H1 (cell line): ENCODE data around the gene PPARGC1A.

Experiments used
- ASH2L ChIP-seq: fragments of 200-600, 300-600 bp; sonication (generic); IDR thresholded peaks from one replicate; pipeline ENCODE4 v1.7.1; 2017; ENCODE audit warnings: low read length
- CTCF ChIP-seq, 3 experiments: IDR thresholded peaks; 1 replicate in 2 of 3; 2 replicates in 1 of 3; pipeline versions ENCODE4 v1.5.1 to v1.6.1; 2011; ENCODE audit warnings: low read length in 3 of 3, mild to moderate bottlenecking in 3 of 3, inconsistent platforms in 2 of 3, low read depth in 1 of 3, moderate library complexity in 1 of 3; ENCODE audit not compliant: insufficient read depth in 1 of 3; ENCODE audit errors: control extremely low read depth in 1 of 3
- JUND ChIP-seq: IDR thresholded peaks from 2 replicates; pipeline ENCODE4 v1.6.1; 2011; ENCODE audit warnings: mild to moderate bottlenecking, improper control_type of control experiment, low read length
- KDM5A ChIP-seq: fragments of 200-600 bp; IDR thresholded peaks from 2 replicates; pipeline ENCODE4 v1.7.1; 2012; ENCODE audit warnings: mild to moderate bottlenecking, low read length, inconsistent platforms, mixed read lengths
- POLR2AphosphoS5 ChIP-seq: IDR thresholded peaks from 2 replicates; pipeline ENCODE4 v1.6.1; 2011; ENCODE audit warnings: low read depth, low read length
- SIN3A ChIP-seq, 2 experiments: IDR thresholded peaks in 1 of 2; conservative IDR thresholded peaks in 1 of 2; 2 replicates each; pipeline ENCODE4 v1.6.1; 2011 to 2012; ENCODE audit warnings: low read length in 2 of 2, improper control_type of control experiment in 1 of 2, low read depth in 1 of 2, mild to moderate bottlenecking in 1 of 2
- ZNF274 ChIP-seq: IDR thresholded peaks from 2 replicates; pipeline ENCODE4 v1.7.0; 2012; ENCODE audit warnings: low read length, borderline replicate concordance; ENCODE audit errors: extremely low read depth

GRCh38 chr4:23900636-23901035 is 10.8 kb upstream of the PPARGC1A start:
- TF ChIP-seq JUND, result no peak
- no peak for TF ChIP-seq CTCF (IDR thresholded peaks at IDR 0.05; ENCODE audit: control extremely low read depth in 1 of 3, insufficient read depth in 1 of 3, low read depth in 1 of 3, low read length in 3 of 3)
- TF ChIP-seq ASH2L, result no peak
- no peak for TF ChIP-seq SIN3A (conservative IDR thresholded peaks at IDR 0.05 in 1 of 2, IDR thresholded peaks at IDR 0.05 in 1 of 2; ENCODE audit: low read depth in 1 of 2, low read length in 2 of 2)
- no peak for TF ChIP-seq POLR2AphosphoS5
- TF ChIP-seq KDM5A, result no peak
- no peak for TF ChIP-seq ZNF274
